Activated T-helper 1 cell treated with Interleukin-2 at 50 U/mL for 16 hours (primary cell): ENCODE results near the gene LAS1L.
"Not testable (repeated sequence)": the region's sequence is repeated elsewhere in the genome, so short reads cannot be mapped to it uniquely, and the experiment has no call there.

Source experiments
- DNase-seq: peaks from one replicate; pipeline ENCODE4 v3.0.0-alpha.2; 2020; ENCODE audit warnings: low read depth

The LAS1L gene

GRCh38 chrX:65517923-65518322 lies 16.7 kb downstream of the LAS1L start:
- no peak for DNase-seq

- no peak for DNase-seq
Measured at GRCh38 chrX:65516756-65517155, 17.8 kb downstream of the LAS1L start.

GRCh38 chrX:65513610-65514009 lies 21.0 kb downstream of the LAS1L start:
- no peak for DNase-seq

GRCh38 chrX:65509400-65509799 lies 25.2 kb downstream of the LAS1L start:
- no peak for DNase-seq

- DNase-seq, result no peak
Measured at GRCh38 chrX:65508851-65509250, 25.7 kb downstream of the LAS1L start.

- DNase-seq, result no peak
Measured at GRCh38 chrX:65502618-65503017, 32.0 kb downstream of the LAS1L start.

- DNase-seq, result no peak
Measured at GRCh38 chrX:65493431-65493830, 41.2 kb downstream of the LAS1L start.

- no peak for DNase-seq
Measured at GRCh38 chrX:65491620-65492019, 43.0 kb downstream of the LAS1L start.

- no peak for DNase-seq
Measured at GRCh38 chrX:65488495-65488894, 46.1 kb downstream of the LAS1L start.

- no peak for DNase-seq
Measured at GRCh38 chrX:65480960-65481359, 53.6 kb downstream of the LAS1L start.

- DNase-seq, result not testable (repeated sequence)
Measured at GRCh38 chrX:65479102-65479501, 55.5 kb downstream of the LAS1L start.

GRCh38 chrX:65476564-65476963 lies 58.0 kb downstream of the LAS1L start:
- DNase-seq, result no peak

- DNase-seq, result no peak
Measured at GRCh38 chrX:65463550-65463949, 71.0 kb downstream of the LAS1L start.
